ENCODE results near the gene MYEOV.

GRCh38 chr11:69337211-69337721 lies 43.3 kb downstream of the MYEOV start:
- TF ChIP-seq CTCF (IDR thresholded peaks at IDR 0.05) (no peak), POLR2A (IDR thresholded peaks at IDR 0.05) (no peak)
